Measurements from ENCODE around the gene PDXK. TPM values are rescaled to one million over a fixed set of nuclear protein-coding genes. Genes with fewer than 3 reads are reported as not detected.

Gene PDXK
- total and polyA plus RNA-seq, 9 donors = 20.9 to 31.6 (median 21.8) TPM

DNA sequence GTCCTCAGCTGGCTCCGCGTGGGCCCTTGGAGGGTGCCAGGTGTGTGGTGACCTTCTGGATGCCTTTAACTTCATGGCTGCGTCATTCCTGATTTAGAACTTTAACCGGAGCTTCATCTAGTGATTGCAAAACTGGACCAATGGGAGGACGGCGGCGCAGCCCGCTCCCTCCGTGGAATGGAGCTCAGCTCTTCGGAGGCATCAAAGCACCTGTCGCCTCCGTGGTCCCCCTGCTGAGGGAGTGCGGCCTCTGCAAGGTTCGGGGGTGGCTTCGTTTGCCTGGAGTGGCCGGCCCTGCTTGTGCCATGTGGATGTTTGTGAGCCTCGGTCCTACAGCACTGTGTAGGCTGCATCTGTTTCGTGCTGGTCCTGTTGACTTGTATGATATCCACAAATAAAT lies 43.0 kb downstream of the PDXK start:
- H3K36me3 ChIP-seq (ENCODE audit: control insufficient read depth, insufficient read depth, low read length) = peaks cover 23% of the 10 kb centered on the region
- H3K4me1 ChIP-seq (ENCODE audit: control insufficient read depth, insufficient read depth, low read length) = peaks cover 21% of the 10 kb centered on the region
- DNase-seq = no peak
- H3K9me3 ChIP-seq (replicated peaks; ENCODE audit: control insufficient read depth, low read depth, low read length) = peaks cover 3% of the 10 kb centered on the region
- no peak overlapping the region for H3K4me3 ChIP-seq (ENCODE audit: low read length)
- no peak overlapping the region for H3K27ac ChIP-seq (ENCODE audit: low read length)
- 91% methylated on average over 12 of the region's 18 CpGs for WGBS (ENCODE audit: insufficient coverage)
- H3K27me3 ChIP-seq (ENCODE audit: control insufficient read depth, insufficient read depth, low read length) = no peaks in the 10 kb centered on the region

DNA sequence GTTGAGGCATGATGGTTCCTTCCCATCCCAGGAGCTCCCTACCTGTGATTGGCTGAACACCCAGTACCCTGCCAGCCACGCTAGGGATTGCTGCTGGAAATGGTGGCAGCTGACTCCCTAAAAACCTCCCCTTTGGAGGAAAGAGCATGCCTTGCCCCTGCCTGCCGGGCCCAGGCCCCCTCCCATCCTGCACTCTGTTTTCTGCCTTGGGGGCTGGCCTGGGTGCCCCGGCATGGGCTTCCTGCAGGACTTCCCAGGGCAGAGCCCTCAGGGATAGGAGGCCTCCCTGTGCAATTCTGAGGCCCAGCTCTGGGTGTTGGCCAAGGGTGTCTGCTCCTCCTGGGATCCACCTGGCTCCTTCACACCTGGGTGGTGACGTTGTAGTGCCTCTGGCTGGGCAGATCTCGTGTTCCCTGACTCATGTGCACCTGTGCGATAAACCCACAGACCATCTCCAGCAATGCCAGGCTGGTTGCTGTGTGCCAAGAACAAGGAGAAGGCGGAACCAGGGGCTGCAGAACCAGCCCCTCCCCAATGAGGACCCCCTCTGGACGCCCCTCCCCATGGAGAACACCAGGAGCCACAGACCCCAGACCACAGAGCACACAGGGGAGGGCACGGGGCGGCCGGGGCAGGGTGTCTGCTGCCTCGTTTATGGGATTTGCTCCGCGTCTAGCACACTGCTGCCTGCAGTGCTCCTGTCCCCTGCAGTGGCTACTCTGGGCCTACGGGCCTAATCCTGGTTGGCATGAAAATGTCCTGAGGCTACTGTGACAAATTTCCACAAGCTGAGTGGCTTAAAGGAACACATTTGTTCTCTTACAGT lies 43.6 kb downstream of the PDXK start:
- Histone ChIP-seq H3K9me3 (replicated peaks; ENCODE audit: control insufficient read depth, low read depth, low read length) (peaks cover 3% of the 10 kb centered on the region), H3K27ac (ENCODE audit: low read length) (no peak overlapping the region), H3K4me1 (ENCODE audit: control insufficient read depth, insufficient read depth, low read length) (peaks cover 15% of the 10 kb centered on the region), H3K4me3 (ENCODE audit: low read length) (no peak overlapping the region), H3K36me3 (ENCODE audit: control insufficient read depth, insufficient read depth, low read length) (peaks cover 18% of the 10 kb centered on the region), H3K27me3 (ENCODE audit: control insufficient read depth, insufficient read depth, low read length) (no peaks in the 10 kb centered on the region)
- WGBS (ENCODE audit: insufficient coverage) = 89% methylated on average over 11 of the region's 15 CpGs
- no peak for DNase-seq

GRCh38 chr21:43763901-43764523 lies 45.1 kb downstream of the PDXK start:
- Histone ChIP-seq H3K27ac (ENCODE audit: low read length) (no peak overlapping the region), H3K36me3 (ENCODE audit: control insufficient read depth, insufficient read depth, low read length) (peaks cover 16% of the 10 kb centered on the region), H3K4me3 (ENCODE audit: low read length) (no peak overlapping the region), H3K4me1 (ENCODE audit: control insufficient read depth, insufficient read depth, low read length) (peaks cover 6% of the 10 kb centered on the region), H3K9me3 (replicated peaks; ENCODE audit: control insufficient read depth, low read depth, low read length) (peaks cover 3% of the 10 kb centered on the region), H3K27me3 (ENCODE audit: control insufficient read depth, insufficient read depth, low read length) (no peaks in the 10 kb centered on the region)
- no peak for DNase-seq
- 70% methylated on average over 7 of the region's 10 CpGs for WGBS (ENCODE audit: insufficient coverage)

DNA sequence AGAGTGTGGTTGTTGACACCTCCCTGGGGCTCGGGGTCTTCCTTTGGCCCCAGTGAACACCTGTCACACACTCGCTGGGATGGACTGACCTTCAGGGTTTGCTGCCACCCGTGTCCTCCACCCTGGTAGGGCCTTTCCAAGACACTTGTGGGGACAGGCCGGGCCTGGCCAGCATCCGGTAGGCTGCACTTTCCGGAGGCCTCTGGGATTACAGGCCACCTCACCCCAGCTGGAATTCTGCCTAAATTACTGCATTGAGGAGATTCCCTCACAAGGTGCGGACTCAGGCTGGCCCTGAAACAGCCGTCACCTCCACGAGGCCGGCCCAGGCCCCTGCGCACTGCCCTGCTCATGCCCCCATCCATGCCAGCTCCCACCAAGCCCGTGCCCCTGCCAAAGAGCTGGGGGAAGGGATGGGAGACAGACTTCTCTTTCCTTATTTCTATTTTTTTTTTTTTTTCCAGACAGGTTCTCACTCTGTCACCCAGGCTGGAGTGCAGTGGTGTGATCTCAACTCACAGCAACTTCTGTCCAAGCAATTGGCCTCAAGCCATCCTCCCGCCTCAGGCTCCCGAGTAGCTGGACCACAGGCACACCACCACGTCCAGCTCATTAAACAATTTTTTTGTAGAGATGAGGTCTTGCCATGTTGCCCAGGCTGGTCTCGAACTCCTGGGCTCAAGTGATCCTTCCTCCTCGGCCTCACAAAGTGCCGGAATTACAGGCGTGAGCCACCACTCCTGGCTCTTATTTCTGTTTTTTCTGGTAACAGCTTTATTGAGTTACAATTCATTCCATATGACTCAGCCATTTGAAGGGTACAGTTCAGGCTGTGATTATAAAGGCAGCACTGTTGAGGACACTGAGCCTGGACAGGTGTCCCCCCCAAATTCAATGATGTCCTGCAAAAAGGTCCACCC lies 45.9 kb downstream of the PDXK start:
- WGBS (ENCODE audit: insufficient coverage) = 72% methylated on average over 10 of the region's 19 CpGs
- Histone ChIP-seq H3K36me3 (ENCODE audit: control insufficient read depth, insufficient read depth, low read length) (peaks cover 8% of the 10 kb centered on the region), H3K9me3 (replicated peaks; ENCODE audit: control insufficient read depth, low read depth, low read length) (peaks cover 3% of the 10 kb centered on the region), H3K4me1 (ENCODE audit: control insufficient read depth, insufficient read depth, low read length) (peaks cover 2% of the 10 kb centered on the region), H3K4me3 (ENCODE audit: low read length) (no peak overlapping the region), H3K27ac (ENCODE audit: low read length) (no peak overlapping the region), H3K27me3 (ENCODE audit: control insufficient read depth, insufficient read depth, low read length) (no peaks in the 10 kb centered on the region)
- no peak for DNase-seq

DNA sequence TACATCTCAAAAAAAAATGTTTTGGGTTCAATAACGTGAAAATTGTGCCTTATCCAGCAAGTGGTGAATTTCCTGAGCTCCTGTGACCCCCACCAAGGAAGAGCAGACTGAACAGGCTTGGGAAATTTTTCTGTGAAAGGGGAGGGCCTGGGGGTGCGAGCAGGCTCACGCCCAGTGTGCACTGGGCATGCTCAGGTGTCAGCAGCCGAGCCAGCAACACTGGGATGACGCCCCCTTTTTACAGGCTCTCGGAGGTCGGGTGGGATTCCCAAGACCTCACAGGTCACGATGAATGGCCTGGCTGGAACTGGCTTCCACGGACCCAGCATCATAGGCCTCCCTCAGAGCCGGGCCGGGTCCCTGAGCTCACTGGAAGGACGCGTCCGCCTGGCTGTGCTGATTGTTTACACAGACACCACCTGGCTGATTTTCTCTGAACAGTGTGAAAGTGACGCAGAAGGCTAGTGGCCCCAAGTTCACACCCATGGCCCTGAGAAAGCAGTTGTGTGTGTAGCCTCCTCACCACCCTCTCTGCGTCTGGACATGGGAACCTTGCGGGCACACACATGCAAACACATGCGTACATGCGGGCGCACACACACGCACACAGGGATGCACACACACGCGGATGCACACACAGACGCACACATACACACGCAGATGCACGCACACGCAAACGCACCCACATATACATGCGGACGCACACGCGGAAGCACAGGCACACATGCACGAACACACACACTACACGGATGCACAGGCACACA lies 48.0 kb downstream of the PDXK start:
- H3K36me3 ChIP-seq (ENCODE audit: control insufficient read depth, insufficient read depth, low read length) = peaks cover 8% of the 10 kb centered on the region
- peaks cover 2% of the 10 kb centered on the region for H3K4me1 ChIP-seq (ENCODE audit: control insufficient read depth, insufficient read depth, low read length)
- H3K27ac ChIP-seq (ENCODE audit: low read length) = no peak overlapping the region
- no peak for DNase-seq
- H3K9me3 ChIP-seq (replicated peaks; ENCODE audit: control insufficient read depth, low read depth, low read length) = peaks cover 3% of the 10 kb centered on the region
- H3K4me3 ChIP-seq (ENCODE audit: low read length) = no peak overlapping the region
- H3K27me3 ChIP-seq (ENCODE audit: control insufficient read depth, insufficient read depth, low read length) = no peaks in the 10 kb centered on the region
- WGBS (ENCODE audit: insufficient coverage) = 66% methylated on average over 30 of the region's 34 CpGs

DNA sequence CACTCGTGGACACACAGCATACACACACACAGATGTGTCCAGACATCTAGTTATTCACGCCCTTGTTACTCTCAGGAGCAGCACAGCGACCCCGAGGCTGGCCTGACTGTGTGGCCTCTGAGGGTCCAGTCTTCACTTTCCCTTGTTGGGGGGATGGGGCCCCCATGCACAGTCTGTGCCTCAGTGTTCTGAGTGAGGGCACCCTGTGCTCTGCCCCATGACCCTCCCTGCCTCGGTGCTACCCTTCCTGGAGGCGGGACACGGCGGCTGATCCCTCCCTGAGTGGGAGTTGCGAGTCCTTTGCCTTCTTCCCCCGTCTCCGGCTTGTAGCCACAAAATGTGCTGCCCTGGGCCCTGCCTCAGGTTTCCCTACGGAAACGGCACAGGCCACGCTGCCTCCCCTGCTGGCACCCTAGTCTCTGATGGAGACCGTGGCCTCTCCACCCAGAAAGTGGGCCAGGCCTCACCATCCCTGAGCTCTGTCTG lies 48.6 kb downstream of the PDXK start:
- 64% methylated on average over 13 of the region's 15 CpGs for WGBS (ENCODE audit: insufficient coverage)
- no peak for DNase-seq
- Histone ChIP-seq H3K36me3 (ENCODE audit: control insufficient read depth, insufficient read depth, low read length) (peaks cover 8% of the 10 kb centered on the region), H3K4me1 (ENCODE audit: control insufficient read depth, insufficient read depth, low read length) (peaks cover 2% of the 10 kb centered on the region), H3K27ac (ENCODE audit: low read length) (no peak overlapping the region), H3K4me3 (ENCODE audit: low read length) (no peak overlapping the region), H3K27me3 (ENCODE audit: control insufficient read depth, insufficient read depth, low read length) (no peaks in the 10 kb centered on the region), H3K9me3 (replicated peaks; ENCODE audit: control insufficient read depth, low read depth, low read length) (peaks cover 3% of the 10 kb centered on the region)

- Histone ChIP-seq H3K27ac (ENCODE audit: low read length) (no peak overlapping the region), H3K4me1 (ENCODE audit: control insufficient read depth, insufficient read depth, low read length) (peaks cover 2% of the 10 kb centered on the region), H3K36me3 (ENCODE audit: control insufficient read depth, insufficient read depth, low read length) (peaks cover 6% of the 10 kb centered on the region), H3K9me3 (replicated peaks; ENCODE audit: control insufficient read depth, low read depth, low read length) (peaks cover under 1% of the 10 kb centered on the region), H3K4me3 (ENCODE audit: low read length) (no peak overlapping the region), H3K27me3 (ENCODE audit: control insufficient read depth, insufficient read depth, low read length) (no peaks in the 10 kb centered on the region)
- 52% methylated on average over 26 of the region's 34 CpGs for WGBS (ENCODE audit: insufficient coverage)
- DNase-seq = no peak
Observed at GRCh38 chr21:43767984-43768867, 49.3 kb downstream of the PDXK start.

DNA sequence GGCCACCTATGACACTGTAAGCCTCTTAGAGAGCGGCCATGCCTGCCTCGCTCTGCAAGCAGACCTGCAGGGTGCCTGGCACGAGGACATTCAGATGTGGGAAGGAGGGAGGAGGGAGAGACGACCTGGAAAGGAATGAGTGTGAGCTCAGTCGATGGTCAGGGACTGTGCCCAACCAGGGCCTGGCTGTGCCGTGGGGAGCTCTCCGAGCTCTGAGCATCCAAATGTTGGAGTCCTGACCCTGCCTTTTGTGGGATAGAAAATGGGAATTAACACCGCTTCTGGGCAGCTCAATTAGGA lies 49.9 kb downstream of the PDXK start:
- H3K27ac ChIP-seq (ENCODE audit: low read length) = no peak overlapping the region

More for the DNA sequence above, 49.9 kb downstream of the PDXK start:
- 48% methylated on average over 7 of the region's 8 CpGs for WGBS (ENCODE audit: insufficient coverage)
- Histone ChIP-seq H3K9me3 (replicated peaks; ENCODE audit: control insufficient read depth, low read depth, low read length) (no peaks in the 10 kb centered on the region), H3K4me3 (ENCODE audit: low read length) (no peak overlapping the region), H3K36me3 (ENCODE audit: control insufficient read depth, insufficient read depth, low read length) (peaks cover 10% of the 10 kb centered on the region), H3K27me3 (ENCODE audit: control insufficient read depth, insufficient read depth, low read length) (no peaks in the 10 kb centered on the region), H3K4me1 (ENCODE audit: control insufficient read depth, insufficient read depth, low read length) (peaks cover 2% of the 10 kb centered on the region)
- DNase-seq = no peak

Data from muscle of leg (tissue), 11 donors.